Natural killer cell treated with Interleukin-12 subunit alpha and Interleukin-12 subunit beta and Interleukin-15 and Interleukin-18, amount 100 ng/mL, for 72 hours (primary cell): ENCODE data around the gene SLC38A6. TPM values are rescaled to one million over a fixed set of nuclear protein-coding genes. Genes with fewer than 3 reads are reported as not detected.
"Not testable (repeated sequence)": the region's sequence is repeated elsewhere in the genome, so short reads cannot be mapped to it uniquely, and the experiment has no call there.

Experiments
- ATAC-seq, 2 donors: fragments of 150-1000 bp; cut with Tn5 transposase in 1 of 2; sonication (Bioruptor Pico), chemical (Tn5 transposase) in 1 of 2; 2 replicates each; pipeline ENCODE4 v1.10.0; 2021
- DNase-seq: peaks from one replicate; pipeline ENCODE4 v3.0.0; 2022; ENCODE audit warnings: low spot score
- H3K27ac Mint-ChIP-seq, 2 donors: 1 replicate in 1 of 2; 2 replicates in 1 of 2; pipeline ENCODE4 v1.8.0; 2022; ENCODE audit warnings: mixed read lengths in 2 of 2, mild to moderate bottlenecking in 1 of 2, moderate library complexity in 1 of 2
- H3K27me3 Mint-ChIP-seq, 2 donors: 1 replicate in 1 of 2; 2 replicates in 1 of 2; pipeline ENCODE4 v1.8.0; 2022; ENCODE audit warnings: mixed read lengths in 2 of 2
- H3K36me3 Mint-ChIP-seq: one replicate; pipeline ENCODE4 v1.8.0; 2022; ENCODE audit warnings: mixed read lengths
- H3K4me1 Mint-ChIP-seq, 2 donors: 1 replicate in 1 of 2; 2 replicates in 1 of 2; pipeline ENCODE4 v1.8.0; 2022; ENCODE audit warnings: low read depth in 2 of 2, mixed read lengths in 2 of 2, mild to moderate bottlenecking in 1 of 2
- H3K4me3 Mint-ChIP-seq: one replicate; pipeline ENCODE4 v1.8.0; 2022; ENCODE audit warnings: mixed read lengths
- H3K9me3 Mint-ChIP-seq: 2 replicates; pipeline ENCODE4 v1.8.0; 2022; ENCODE audit warnings: mixed read lengths
- total RNA-seq, 2 donors: library from RNA; stranded (reverse); gene quantifications; one replicate each; pipeline ENCODE4 v1.2.3, GENCODE V29; 2022

SLC38A6 gene
- total RNA-seq, 2 donors from 2014 or later, result 5.1 to 9.1 TPM

GRCh38 chr14:61047021-61047420 is 66.0 kb downstream of the SLC38A6 start:
- Mint-ChIP-seq H3K36me3 (no peaks in the 10 kb centered on the region), H3K4me3 (no peak overlapping the region), H3K27me3 (no peaks in the 10 kb centered on the region), H3K27ac (no peak overlapping the region), H3K9me3 (no peaks in the 10 kb centered on the region), H3K4me1 (no peaks in the 10 kb centered on the region)
- ATAC-seq (no peak), DNase-seq (no peak)

DNA sequence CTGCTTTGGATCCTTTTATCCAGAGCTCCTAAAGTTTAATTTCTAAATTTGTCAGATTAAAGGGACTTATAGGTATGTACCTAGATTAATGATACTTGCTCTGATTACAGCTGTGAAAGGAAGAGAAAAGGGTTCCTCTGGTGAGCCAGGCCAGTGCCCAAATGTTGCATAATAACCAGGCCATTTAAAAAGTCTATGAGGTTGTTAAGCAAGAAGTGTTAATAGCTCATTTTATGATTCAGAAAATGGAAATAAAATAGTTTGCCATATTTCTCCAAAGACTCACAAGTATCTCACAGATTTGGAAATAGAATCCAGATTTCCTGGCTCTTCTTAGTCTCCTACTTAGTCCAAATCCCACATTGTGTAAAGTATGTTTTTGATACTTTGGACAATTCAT is 67.6 kb downstream of the SLC38A6 start:
- no peak overlapping the region for H3K4me3 Mint-ChIP-seq
- H3K27me3 Mint-ChIP-seq, result no peaks in the 10 kb centered on the region
- no peak for ATAC-seq
- no peak for DNase-seq
- H3K36me3 Mint-ChIP-seq, result peaks cover 3% of the 10 kb centered on the region
- no peaks in the 10 kb centered on the region for H3K9me3 Mint-ChIP-seq
- H3K4me1 Mint-ChIP-seq, result no peaks in the 10 kb centered on the region
- H3K27ac Mint-ChIP-seq, result no peak overlapping the region

GRCh38 chr14:61050417-61050816 is 69.4 kb downstream of the SLC38A6 start:
- Mint-ChIP-seq H3K9me3 (peaks cover 8% of the 10 kb centered on the region), H3K4me3 (no peak overlapping the region), H3K36me3 (peaks cover 14% of the 10 kb centered on the region), H3K27ac (no peak overlapping the region), H3K4me1 (no peaks in the 10 kb centered on the region), H3K27me3 (no peaks in the 10 kb centered on the region)
- ATAC-seq (no peak), DNase-seq (no peak)

DNA sequence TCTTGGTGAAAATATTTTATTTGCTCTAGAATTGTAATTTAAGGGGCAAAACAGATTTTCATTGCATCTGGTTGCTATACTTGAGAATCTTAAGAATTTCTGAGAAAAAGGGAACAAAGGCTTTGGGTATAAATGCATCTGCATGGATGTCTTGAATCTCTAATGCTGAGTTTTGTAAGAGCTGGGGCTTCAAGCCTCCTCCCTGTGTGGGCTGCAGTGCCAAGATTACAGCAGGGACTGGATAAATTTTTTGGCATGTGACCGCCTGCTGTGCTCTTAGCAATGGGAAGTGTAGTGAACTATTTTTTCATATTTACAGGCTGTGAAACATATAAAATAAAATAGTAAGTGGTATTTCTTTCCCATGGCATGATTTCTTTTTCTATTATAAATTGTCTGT is 70.0 kb downstream of the SLC38A6 start:
- Mint-ChIP-seq H3K4me1 (no peaks in the 10 kb centered on the region), H3K4me3 (no peak overlapping the region), H3K27ac (no peak overlapping the region), H3K9me3 (peaks cover 8% of the 10 kb centered on the region), H3K27me3 (no peaks in the 10 kb centered on the region), H3K36me3 (peaks cover 14% of the 10 kb centered on the region)
- DNase-seq, result no peak
- ATAC-seq, result no peak

DNA sequence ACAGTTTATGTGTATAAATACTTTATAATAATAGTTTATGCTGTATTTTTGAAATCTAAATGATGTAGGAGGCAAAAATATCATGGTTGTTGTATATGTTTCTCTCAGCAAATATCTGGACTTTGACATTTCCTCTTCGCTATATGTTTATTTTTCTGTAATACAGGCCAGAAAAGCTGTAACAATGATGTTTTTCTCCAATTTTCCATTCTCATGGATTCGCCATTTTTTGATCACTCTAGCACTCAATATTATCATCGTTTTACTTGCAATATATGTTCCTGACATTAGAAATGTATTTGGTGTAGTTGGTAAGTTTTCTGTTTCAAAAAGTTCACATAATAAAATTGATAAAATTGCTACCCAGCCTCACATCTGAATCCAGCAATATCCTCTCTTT is 70.6 kb downstream of the SLC38A6 start:
- H3K27me3 Mint-ChIP-seq, result no peaks in the 10 kb centered on the region
- H3K27ac Mint-ChIP-seq, result no peak overlapping the region
- no peak for ATAC-seq
- H3K4me3 Mint-ChIP-seq, result no peak overlapping the region
- peaks cover 14% of the 10 kb centered on the region for H3K36me3 Mint-ChIP-seq
- no peaks in the 10 kb centered on the region for H3K4me1 Mint-ChIP-seq
- peaks cover 8% of the 10 kb centered on the region for H3K9me3 Mint-ChIP-seq
- DNase-seq, result no peak

GRCh38 chr14:61063461-61063860 is 82.4 kb downstream of the SLC38A6 start:
- no peak for ATAC-seq
- Mint-ChIP-seq H3K4me3 (no peak overlapping the region), H3K9me3 (no peaks in the 10 kb centered on the region), H3K27ac (no peak overlapping the region), H3K36me3 (peaks cover 9% of the 10 kb centered on the region), H3K27me3 (no peaks in the 10 kb centered on the region), H3K4me1 (no peaks in the 10 kb centered on the region)
- no peak for DNase-seq

- Mint-ChIP-seq H3K27me3 (no peaks in the 10 kb centered on the region), H3K27ac (no peak overlapping the region), H3K36me3 (peaks cover 9% of the 10 kb centered on the region), H3K4me1 (no peaks in the 10 kb centered on the region), H3K9me3 (no peaks in the 10 kb centered on the region), H3K4me3 (no peak overlapping the region)
- no peak for DNase-seq
- ATAC-seq, result no peak
These were observed 83.2 kb downstream of the SLC38A6 start for GRCh38 chr14:61064210-61064609.

DNA sequence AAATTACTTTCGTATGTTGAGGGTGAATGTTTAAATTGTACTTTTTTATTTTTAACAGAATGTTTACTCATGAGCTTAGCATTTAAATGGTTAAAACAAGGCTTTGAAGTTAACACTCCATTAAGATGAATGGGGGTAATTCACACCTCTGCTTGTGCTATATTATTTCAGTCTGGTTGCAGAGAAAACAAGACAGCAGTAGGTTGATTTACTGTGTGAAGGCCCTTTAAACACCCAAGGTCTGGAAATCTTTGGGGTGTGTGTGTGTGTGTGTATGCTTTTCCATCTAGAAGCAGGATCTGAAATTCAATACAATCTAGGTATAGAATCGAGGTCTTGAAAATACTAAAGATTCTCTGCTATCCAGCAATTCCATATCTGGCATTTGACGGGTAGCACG is 83.8 kb downstream of the SLC38A6 start:
- no peaks in the 10 kb centered on the region for H3K27me3 Mint-ChIP-seq
- no peaks in the 10 kb centered on the region for H3K9me3 Mint-ChIP-seq
- no peak for DNase-seq
- no peaks in the 10 kb centered on the region for H3K4me1 Mint-ChIP-seq
- ATAC-seq, result no peak
- peaks cover 9% of the 10 kb centered on the region for H3K36me3 Mint-ChIP-seq
- H3K4me3 Mint-ChIP-seq, result no peak overlapping the region
- H3K27ac Mint-ChIP-seq, result no peak overlapping the region

GRCh38 chr14:61065656-61066055 is 84.6 kb downstream of the SLC38A6 start:
- Mint-ChIP-seq H3K4me1 (no peaks in the 10 kb centered on the region), H3K27me3 (no peaks in the 10 kb centered on the region), H3K9me3 (no peaks in the 10 kb centered on the region), H3K27ac (no peak overlapping the region), H3K36me3 (peaks cover 9% of the 10 kb centered on the region), H3K4me3 (no peak overlapping the region)
- DNase-seq, result no peak
- no peak for ATAC-seq

DNA sequence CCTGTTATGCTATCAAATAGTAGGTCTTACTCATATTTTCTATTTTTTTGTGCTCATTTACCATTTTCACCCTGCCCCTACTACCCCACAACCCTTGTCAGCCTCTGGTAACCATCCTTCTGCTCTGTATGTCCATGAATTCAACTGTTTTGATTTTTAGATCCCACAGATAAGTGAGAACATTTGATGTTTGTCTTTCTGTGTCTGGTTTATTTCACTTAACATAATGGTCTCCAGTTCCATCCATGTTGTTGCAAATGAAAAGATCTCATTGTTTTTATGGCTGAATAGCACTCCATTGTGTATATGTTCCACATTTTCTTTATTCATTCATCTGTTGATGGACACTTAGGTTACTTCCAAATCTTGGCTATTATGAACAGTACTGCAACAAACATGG is 91.4 kb downstream of the SLC38A6 start:
- H3K9me3 Mint-ChIP-seq, H3K27ac Mint-ChIP-seq, H3K4me1 Mint-ChIP-seq, DNase-seq, H3K4me3 Mint-ChIP-seq, H3K36me3 Mint-ChIP-seq, ATAC-seq, H3K27me3 Mint-ChIP-seq: not testable (repeated sequence)

DNA sequence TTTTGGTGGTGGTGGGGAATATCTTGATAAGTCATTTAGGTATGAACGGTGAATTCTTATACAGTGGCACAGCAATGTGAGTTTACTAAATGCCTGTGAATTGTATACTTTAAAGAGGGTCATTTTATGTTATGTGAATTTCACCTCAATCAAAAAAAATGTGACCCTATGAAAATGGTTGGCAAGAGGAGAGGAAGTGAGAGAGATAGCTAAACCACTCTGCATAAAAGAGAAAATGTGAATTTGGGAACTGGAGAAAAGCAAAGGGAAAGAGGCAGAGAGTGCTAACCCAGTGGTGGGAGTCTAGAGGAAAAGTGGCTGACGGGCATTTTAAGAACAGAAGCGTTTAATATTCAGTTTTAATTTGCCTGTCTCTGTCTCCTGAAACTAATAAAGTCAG is 93.8 kb downstream of the SLC38A6 start:
- no peak overlapping the region for H3K4me3 Mint-ChIP-seq
- ATAC-seq, result no peak
- no peaks in the 10 kb centered on the region for H3K36me3 Mint-ChIP-seq
- no peaks in the 10 kb centered on the region for H3K9me3 Mint-ChIP-seq
- DNase-seq, result no peak
- no peaks in the 10 kb centered on the region for H3K4me1 Mint-ChIP-seq
- H3K27ac Mint-ChIP-seq, result no peak overlapping the region
- H3K27me3 Mint-ChIP-seq, result no peaks in the 10 kb centered on the region

DNA sequence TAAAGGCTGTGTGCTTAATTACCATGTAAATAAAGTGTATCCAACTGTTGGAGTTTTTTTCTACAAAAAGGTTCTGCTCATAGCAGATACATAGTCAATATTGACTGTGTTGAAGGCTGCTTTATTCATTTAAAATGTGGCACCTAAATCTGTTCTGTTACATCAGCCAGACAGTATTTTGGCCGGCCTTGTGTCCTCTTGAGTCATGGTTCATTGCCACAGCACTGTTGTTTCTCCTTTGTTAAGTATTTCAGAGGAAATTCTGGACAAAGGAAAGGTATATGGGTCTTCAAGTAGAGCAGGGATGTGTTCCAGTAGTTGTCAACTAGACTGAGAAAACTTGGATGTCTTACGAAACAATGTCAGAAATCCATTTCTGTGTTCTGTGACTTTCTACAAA is 95.5 kb downstream of the SLC38A6 start:
- Mint-ChIP-seq H3K27me3 (no peaks in the 10 kb centered on the region), H3K4me1 (no peaks in the 10 kb centered on the region), H3K27ac (no peak overlapping the region), H3K9me3 (no peaks in the 10 kb centered on the region), H3K4me3 (no peak overlapping the region), H3K36me3 (no peaks in the 10 kb centered on the region)
- DNase-seq (no peak), ATAC-seq (no peak)

GRCh38 chr14:61077437-61077836 is 96.4 kb downstream of the SLC38A6 start:
- Mint-ChIP-seq H3K36me3 (no peaks in the 10 kb centered on the region), H3K4me3 (no peak overlapping the region), H3K9me3 (no peaks in the 10 kb centered on the region)

DNA sequence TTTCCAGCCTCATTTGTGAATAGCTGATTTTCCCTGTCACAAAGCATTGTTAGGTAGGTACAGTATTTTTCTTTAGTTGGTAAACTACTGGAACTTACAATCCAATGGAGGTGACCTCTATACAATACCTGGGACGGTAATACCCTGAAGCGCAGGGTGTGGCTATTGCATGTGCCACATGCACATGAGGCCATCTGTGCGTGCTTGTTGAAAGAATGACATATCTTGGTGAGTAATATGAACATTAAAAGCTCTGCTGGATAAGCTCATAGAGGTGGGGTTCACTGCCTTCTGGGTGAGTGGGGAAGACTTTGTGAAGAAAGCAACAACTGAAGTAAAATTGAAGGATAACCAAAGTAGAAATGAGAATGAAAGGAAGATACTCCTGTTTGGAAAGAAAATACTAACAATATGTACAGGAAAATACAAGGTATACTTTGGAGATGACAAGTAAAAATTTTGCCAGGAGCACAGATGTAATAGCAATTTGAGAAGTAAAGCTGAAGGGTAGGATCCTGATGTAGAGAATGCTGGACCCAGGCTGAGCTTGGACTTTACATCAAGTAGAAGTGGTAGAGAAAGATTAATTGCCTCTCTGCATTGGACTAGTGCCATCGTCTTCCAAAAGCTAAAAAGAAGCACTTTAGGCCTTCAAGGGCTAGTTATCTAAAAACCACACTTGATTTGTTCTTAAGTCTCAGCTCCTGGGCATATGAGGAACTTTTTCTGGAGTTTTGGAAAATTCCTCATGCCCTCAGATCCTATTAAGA is 97.1 kb downstream of the SLC38A6 start:
- Mint-ChIP-seq H3K27me3 (no peaks in the 10 kb centered on the region), H3K27ac (no peak overlapping the region), H3K4me1 (no peaks in the 10 kb centered on the region), H3K9me3 (no peaks in the 10 kb centered on the region), H3K4me3 (no peak overlapping the region), H3K36me3 (no peaks in the 10 kb centered on the region)
- ATAC-seq, result no peak
- no peak for DNase-seq

More at GRCh38 chr14:61077437-61077836, 96.4 kb downstream of the SLC38A6 start:
- Mint-ChIP-seq H3K27ac (no peak overlapping the region), H3K27me3 (no peaks in the 10 kb centered on the region), H3K4me1 (no peaks in the 10 kb centered on the region)
- ATAC-seq (no peak), DNase-seq (no peak)

DNA sequence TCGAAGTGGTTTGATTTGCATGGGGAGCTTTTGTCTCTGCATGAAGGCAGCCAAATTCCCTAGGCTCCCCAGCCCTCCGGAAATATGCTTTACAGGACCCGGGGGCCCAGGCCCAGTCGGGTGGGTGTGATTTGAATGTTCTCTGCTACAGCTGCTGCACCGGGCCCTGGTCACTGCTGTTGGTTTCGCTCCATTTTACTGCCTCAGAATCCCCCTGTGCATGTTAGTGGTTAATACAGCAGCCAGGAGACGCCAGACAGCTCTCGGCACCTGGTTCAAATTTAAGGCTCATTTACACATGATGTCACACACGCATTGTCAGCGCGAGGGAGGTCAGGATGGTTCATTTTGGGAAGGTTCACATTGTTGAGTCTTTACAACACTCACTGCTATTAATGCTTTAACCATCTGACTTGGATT is 99.6 kb downstream of the SLC38A6 start:
- ATAC-seq (no peak), DNase-seq (no peak)

More for the DNA sequence above, 99.6 kb downstream of the SLC38A6 start:
- Mint-ChIP-seq H3K27ac (no peak overlapping the region), H3K4me3 (no peak overlapping the region), H3K4me1 (no peaks in the 10 kb centered on the region), H3K36me3 (no peaks in the 10 kb centered on the region), H3K9me3 (no peaks in the 10 kb centered on the region), H3K27me3 (no peaks in the 10 kb centered on the region)
